Activated naive CD4-positive, alpha-beta T cell treated with anti-CD3 and anti-CD28 coated beads for 36 hours (primary cell): ENCODE data around the gene KIAA0825. TPM values are rescaled to one million over a fixed set of nuclear protein-coding genes. Genes with fewer than 3 reads are reported as not detected.

Experiments used
- CTCF ChIA-PET: fragments of 350-600 bp; sonication (Branson Sonifier 250); formaldehyde crosslinking; loops from one replicate; lab custom pipeline; 2021; ENCODE audit warnings: antibody characterized with exemption; lab: Charles Lee
- DNase-seq: peaks from one replicate; pipeline ENCODE4 v3.0.0-alpha.2; 2020
- H3K27ac Mint-ChIP-seq: one replicate; pipeline ENCODE4 v1.8.0; 2021; ENCODE audit warnings: mild to moderate bottlenecking, mixed read lengths
- H3K27me3 Mint-ChIP-seq: one replicate; pipeline ENCODE4 v1.8.0; 2021; ENCODE audit warnings: low read depth, mixed read lengths
- H3K36me3 Mint-ChIP-seq: one replicate; pipeline ENCODE4 v1.8.0; 2021; ENCODE audit warnings: low read depth, mixed read lengths
- H3K4me1 Mint-ChIP-seq: one replicate; pipeline ENCODE4 v1.8.0; 2021; ENCODE audit warnings: low read depth, mixed read lengths
- H3K4me3 Mint-ChIP-seq: one replicate; pipeline ENCODE4 v1.8.0; 2021; ENCODE audit warnings: mild to moderate bottlenecking, moderate library complexity, mixed read lengths
- H3K9me3 Mint-ChIP-seq: one replicate; pipeline ENCODE4 v1.8.0; 2021; ENCODE audit warnings: mixed read lengths
- intact Hi-C: fragments of 100-400 bp; cut with micrococcal nuclease; formaldehyde crosslinking; loops from one replicate; pipeline ENCODE4 v1.15.1; 2023
- total RNA-seq, 2 experiments: library from RNA; stranded (reverse); gene quantifications; one replicate each; pipeline ENCODE4 v1.2.3, GENCODE V29; 2021

KIAA0825 gene
- total RNA-seq, 2 experiments from 2014 or later, result 0.07 to 0.24 TPM

DNA sequence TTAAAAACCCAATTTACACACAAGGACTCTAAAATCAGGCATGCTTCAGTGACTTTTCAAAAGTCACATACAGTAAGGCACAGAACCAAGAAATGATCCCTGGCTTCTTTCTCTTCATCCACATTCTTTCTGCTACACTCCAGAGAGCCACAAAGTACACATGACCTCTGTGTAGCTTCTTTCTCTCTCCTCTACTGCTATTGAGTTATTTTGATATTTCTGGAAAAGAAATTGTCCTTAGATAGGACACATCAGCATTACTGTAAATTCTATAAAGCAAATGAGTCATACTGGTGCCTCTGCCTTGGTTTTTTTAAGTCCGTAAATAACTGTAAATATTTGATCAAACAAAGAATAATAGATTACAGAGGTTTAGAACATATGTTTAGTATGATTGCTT is 96.3 kb downstream of the KIAA0825 start:
- H3K27me3 Mint-ChIP-seq, result no peaks in the 10 kb centered on the region
- H3K4me3 Mint-ChIP-seq, result no peak overlapping the region
- no peak overlapping the region for H3K27ac Mint-ChIP-seq
- intact Hi-C loops, result loop anchor here (10.0 kb wide), 1 partner anchor 937 kb away; the partner anchor contains the start of genes NR2F1 and NR2F1-AS1
- H3K9me3 Mint-ChIP-seq, result no peaks in the 10 kb centered on the region
- no peaks in the 10 kb centered on the region for H3K4me1 Mint-ChIP-seq
- no peaks in the 10 kb centered on the region for H3K36me3 Mint-ChIP-seq
- no peak for DNase-seq
- CTCF ChIA-PET, result interaction anchor here (2.3 kb wide), 1 partner anchor 215 kb away, joined by 8 read pairs; no protein-coding TSS in a partner anchor

DNA sequence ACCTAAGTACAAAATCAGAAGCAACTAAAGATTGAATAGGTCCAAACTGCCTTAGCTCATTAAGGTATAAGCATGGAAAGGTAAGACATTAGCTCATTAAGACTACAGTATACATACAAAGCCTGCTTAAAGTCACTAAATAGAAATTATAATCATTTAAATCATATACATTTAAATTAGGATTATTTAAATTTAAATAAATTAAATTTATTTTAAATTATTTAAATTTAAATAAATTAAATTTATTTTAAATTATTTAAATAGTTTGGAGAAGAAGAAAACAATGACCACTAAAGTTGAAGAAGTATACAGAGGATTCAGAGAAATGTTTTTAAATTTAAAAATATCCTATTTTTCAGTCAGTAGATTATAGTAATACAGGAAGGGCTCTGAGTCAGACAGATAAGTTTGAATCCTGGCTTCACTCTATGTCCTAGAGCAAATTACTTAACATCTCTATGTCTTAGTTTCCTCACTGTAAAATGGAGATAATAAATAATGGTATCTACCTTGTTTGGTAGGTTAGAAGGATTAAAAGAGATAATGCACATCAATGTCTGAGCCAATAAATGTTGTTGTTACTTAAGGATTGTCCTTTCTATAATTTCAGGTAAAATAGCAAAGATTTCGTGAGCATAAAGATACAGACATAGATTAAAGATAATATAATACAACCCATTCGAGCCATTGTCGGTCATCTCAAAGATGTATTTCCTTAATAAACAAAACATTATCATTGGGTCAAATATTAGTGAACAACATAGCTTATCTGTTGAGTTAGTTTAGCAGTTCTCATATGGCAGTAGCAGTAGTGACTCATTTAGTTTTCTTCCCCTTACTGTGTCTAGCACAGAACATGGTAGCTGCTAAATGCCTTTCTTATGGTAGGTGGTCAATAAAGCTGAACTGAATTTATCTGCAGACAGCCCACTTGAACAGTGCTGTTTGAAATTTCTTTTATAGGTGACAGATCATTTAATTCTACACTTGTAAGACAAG is 100.6 kb downstream of the KIAA0825 start:
- H3K36me3 Mint-ChIP-seq, result no peaks in the 10 kb centered on the region
- no peak for DNase-seq
- H3K4me1 Mint-ChIP-seq, result no peaks in the 10 kb centered on the region
- H3K27me3 Mint-ChIP-seq, result no peaks in the 10 kb centered on the region
- no peak overlapping the region for H3K4me3 Mint-ChIP-seq
- CTCF ChIA-PET, result interaction anchor here (1.3 kb wide), 1 partner anchor 220 kb away, joined by 5 read pairs; no protein-coding TSS in a partner anchor
- no peak overlapping the region for H3K27ac Mint-ChIP-seq
- intact Hi-C loops, result no loop called here
- H3K9me3 Mint-ChIP-seq, result no peaks in the 10 kb centered on the region

DNA sequence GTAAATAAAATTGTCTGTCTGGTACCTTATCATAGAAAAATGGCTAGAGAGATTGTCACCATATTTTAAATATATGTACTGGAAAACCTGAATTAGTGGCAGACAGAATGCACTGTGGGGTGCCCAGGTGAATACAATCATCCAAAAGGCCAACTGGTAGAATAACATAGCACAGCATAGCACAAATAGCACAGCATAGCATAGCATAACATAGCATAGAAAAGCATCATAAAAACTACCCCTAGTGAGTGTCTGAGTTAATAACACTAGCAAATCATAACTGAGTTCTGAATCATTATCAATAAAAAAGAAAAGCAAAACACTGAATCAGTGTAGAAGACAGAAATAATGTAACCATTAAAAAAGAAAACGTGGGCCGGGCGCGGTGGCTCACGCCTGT is 102.3 kb downstream of the KIAA0825 start:
- H3K4me3 Mint-ChIP-seq, result no peak overlapping the region
- no peaks in the 10 kb centered on the region for H3K4me1 Mint-ChIP-seq
- CTCF ChIA-PET, result no interaction called here
- H3K9me3 Mint-ChIP-seq, result no peaks in the 10 kb centered on the region
- intact Hi-C loops, result no loop called here
- no peak for DNase-seq
- no peak overlapping the region for H3K27ac Mint-ChIP-seq
- H3K27me3 Mint-ChIP-seq, result no peaks in the 10 kb centered on the region
- H3K36me3 Mint-ChIP-seq, result no peaks in the 10 kb centered on the region

DNA sequence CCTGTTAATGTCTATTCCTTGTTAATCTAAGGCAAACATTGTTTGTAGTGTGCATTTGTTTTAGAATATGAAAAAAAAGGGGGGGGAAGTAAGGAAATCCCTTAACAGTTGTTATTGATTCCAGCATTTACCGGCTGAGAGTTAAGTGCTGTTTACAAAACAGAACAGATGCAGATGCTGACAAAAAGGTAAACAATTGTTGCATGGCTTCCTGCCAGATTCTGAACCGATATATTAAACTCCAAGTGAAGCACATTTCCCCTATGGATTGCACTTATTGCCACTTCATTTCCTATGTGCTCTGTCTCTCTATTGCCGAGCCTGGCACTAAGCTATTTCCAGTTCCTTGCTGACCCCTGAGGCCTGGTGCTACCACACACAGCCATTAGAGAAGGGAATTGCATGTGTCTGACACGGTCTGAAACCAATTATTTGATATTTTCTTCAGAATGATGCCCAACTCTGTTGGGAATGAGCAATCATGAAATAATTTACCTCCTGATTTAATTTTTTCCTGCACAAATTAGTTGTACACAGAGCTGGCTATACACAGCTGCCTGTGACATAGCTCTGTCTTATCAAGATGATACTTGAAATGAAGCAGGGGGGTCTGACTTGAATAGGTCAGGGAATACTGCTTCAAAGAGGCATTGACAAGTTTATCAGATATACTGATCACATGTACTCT is 109.8 kb downstream of the KIAA0825 start:
- no peak overlapping the region for H3K4me3 Mint-ChIP-seq
- H3K27me3 Mint-ChIP-seq, result no peaks in the 10 kb centered on the region
- CTCF ChIA-PET, result no interaction called here
- H3K9me3 Mint-ChIP-seq, result no peaks in the 10 kb centered on the region
- intact Hi-C loops, result no loop called here
- H3K4me1 Mint-ChIP-seq, result no peaks in the 10 kb centered on the region
- no peak overlapping the region for H3K27ac Mint-ChIP-seq
- no peak for DNase-seq
- no peaks in the 10 kb centered on the region for H3K36me3 Mint-ChIP-seq

DNA sequence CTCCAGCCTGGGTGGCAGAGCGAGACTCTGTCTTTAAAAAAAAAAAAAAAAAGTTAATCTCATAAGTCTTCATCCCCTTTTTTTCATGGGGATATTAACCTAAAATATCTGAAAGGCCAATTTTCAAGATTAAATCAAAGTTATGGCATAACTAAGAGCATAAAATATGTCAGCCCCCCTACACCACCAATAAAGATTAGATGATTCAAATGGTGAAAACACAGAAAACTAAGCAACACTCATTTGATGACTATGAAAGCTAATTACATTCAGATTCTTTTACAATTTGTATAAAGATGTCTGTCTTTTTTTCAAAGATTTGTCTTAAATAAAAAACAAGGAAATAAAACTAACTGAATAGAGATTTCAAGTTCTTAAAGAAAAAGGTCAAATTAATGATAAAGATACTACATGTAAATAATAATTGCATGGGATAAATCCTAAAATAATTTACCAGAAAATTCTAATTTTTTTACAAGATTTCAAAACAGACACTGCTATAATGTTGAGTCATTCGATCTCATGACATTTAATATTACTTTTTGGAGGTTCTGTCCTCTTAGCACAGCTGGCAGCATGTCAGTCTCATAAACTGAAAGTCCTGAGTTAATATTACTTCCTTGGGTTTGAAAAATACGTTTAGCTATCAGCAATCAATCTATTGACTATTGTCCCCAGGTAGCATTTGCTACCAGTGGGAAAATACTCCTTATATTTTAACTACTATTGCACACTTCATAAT is 112.9 kb downstream of the KIAA0825 start:
- CTCF ChIA-PET, result no interaction called here
- no peaks in the 10 kb centered on the region for H3K9me3 Mint-ChIP-seq
- H3K27ac Mint-ChIP-seq, result no peak overlapping the region
- H3K4me1 Mint-ChIP-seq, result no peaks in the 10 kb centered on the region
- no peaks in the 10 kb centered on the region for H3K36me3 Mint-ChIP-seq
- DNase-seq, result no peak
- intact Hi-C loops, result no loop called here
- H3K27me3 Mint-ChIP-seq, result no peaks in the 10 kb centered on the region
- no peak overlapping the region for H3K4me3 Mint-ChIP-seq

DNA sequence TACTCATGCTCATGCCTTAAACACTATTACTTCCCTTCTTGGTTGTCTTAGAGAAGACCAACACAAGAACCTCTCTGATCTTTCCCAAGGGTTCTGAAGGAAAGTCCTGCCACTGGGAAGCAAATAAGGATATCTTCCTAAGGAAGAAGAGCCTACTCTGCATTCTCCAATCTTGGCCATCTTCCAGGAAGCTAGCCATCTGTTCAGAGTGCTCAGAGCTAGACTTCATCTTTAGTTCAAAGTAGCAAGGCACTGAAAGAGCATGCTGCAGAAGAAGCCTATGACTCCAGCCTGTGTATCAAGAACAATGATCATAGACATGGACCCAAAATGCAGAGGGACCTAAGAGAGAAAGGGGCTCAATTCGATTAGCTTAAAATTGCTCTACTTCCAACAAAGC is 114.7 kb downstream of the KIAA0825 start:
- H3K9me3 Mint-ChIP-seq, result no peaks in the 10 kb centered on the region
- H3K27me3 Mint-ChIP-seq, result no peaks in the 10 kb centered on the region
- no peak overlapping the region for H3K4me3 Mint-ChIP-seq
- H3K4me1 Mint-ChIP-seq, result no peaks in the 10 kb centered on the region
- no peaks in the 10 kb centered on the region for H3K36me3 Mint-ChIP-seq
- no peak for DNase-seq
- no peak overlapping the region for H3K27ac Mint-ChIP-seq
- intact Hi-C loops, result no loop called here
- CTCF ChIA-PET, result interaction anchor here (0.9 kb wide), 1 partner anchor 9 kb away, joined by 6 read pairs; no protein-coding TSS in a partner anchor

DNA sequence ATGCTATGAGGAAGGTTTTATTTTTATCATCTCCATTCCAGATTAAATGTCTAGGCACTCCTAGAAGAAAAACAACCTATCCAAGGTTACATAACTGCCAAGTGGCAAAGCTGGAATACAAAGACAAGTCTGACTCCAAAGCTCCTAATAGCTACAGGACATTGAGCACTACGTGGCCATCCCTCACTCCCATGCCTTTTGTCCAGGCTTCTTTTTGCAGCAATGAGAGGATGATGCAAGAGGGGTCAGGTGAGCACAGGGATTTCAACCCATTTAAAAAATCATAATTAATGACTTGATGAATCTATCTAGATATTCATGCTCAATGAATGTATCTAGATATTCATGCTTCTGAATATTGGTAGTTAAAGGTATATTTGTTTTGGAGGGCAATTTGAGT is 117.0 kb downstream of the KIAA0825 start:
- DNase-seq, result no peak
- H3K4me1 Mint-ChIP-seq, result no peaks in the 10 kb centered on the region
- H3K36me3 Mint-ChIP-seq, result no peaks in the 10 kb centered on the region
- H3K27me3 Mint-ChIP-seq, result no peaks in the 10 kb centered on the region
- intact Hi-C loops, result no loop called here
- no peak overlapping the region for H3K4me3 Mint-ChIP-seq
- H3K27ac Mint-ChIP-seq, result no peak overlapping the region
- no peaks in the 10 kb centered on the region for H3K9me3 Mint-ChIP-seq
- CTCF ChIA-PET, result no interaction called here

DNA sequence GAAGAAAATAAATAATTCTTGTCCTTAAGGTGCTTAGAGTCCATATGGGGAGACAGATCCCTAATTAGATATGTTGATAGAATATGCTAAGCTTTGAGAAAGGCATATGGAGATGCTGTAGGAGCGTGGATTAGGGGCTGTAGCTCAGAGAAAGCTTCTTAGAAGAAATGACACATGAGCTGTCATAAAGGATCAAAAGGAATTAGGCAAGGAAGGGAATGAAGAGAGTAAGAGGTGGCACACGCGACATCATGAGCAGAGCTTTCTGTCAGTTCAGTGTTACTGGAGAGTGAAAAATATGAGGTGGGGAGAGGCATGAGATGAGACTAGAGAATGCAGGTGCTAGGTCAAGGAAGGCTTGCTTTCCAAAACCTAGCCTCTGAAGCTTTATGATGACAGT is 118.6 kb downstream of the KIAA0825 start:
- Mint-ChIP-seq H3K9me3 (no peaks in the 10 kb centered on the region), H3K27me3 (no peaks in the 10 kb centered on the region), H3K4me1 (no peaks in the 10 kb centered on the region), H3K27ac (no peak overlapping the region), H3K36me3 (no peaks in the 10 kb centered on the region), H3K4me3 (no peak overlapping the region)
- CTCF ChIA-PET, result no interaction called here
- intact Hi-C loops, result no loop called here
- DNase-seq, result no peak

DNA sequence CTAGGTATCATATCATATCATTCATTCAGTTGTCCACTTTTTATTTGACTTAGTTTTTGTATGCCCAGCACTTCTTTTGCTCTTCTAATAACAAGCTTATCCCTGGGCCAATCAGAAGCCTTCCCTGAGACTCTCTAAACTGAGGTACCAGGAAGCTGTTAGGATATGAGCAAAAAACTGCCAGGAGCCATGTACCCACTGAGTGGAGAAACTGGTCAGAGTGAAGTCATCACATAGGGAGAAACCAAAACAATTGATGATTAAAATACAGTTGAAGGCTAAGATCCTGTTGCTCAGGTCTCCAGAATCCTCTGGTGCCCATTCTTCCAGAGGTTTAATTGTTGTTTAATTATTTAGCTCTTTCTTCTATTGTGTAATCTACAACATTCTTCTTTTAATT is 120.2 kb downstream of the KIAA0825 start:
- DNase-seq, result no peak
- H3K36me3 Mint-ChIP-seq, result no peaks in the 10 kb centered on the region
- CTCF ChIA-PET, result interaction anchor here (0.5 to 1.4 kb wide), 2 partner anchors 179 to 264 kb away, joined by 3 to 4 read pairs; no protein-coding TSS in a partner anchor
- no peaks in the 10 kb centered on the region for H3K4me1 Mint-ChIP-seq
- intact Hi-C loops, result no loop called here
- no peaks in the 10 kb centered on the region for H3K27me3 Mint-ChIP-seq
- H3K4me3 Mint-ChIP-seq, result no peak overlapping the region
- no peak overlapping the region for H3K27ac Mint-ChIP-seq
- no peaks in the 10 kb centered on the region for H3K9me3 Mint-ChIP-seq

DNA sequence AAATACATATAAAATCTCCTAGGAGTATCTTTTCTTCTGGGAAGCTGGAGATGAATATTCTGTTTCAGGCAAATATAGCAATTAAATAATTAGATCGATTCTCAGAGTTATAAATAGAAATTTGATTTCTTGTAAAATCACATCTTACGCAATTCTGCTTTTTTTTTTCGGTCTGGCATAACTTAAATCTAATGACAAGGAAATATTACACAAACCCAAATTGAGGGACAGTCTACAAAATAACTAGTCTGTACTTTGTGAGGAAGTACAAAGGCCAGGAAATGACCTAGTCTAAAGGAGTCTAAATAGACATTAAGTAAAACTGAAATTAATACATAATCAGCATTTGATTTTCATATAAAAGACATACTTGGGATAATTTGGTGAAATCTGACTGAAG is 133.3 kb downstream of the KIAA0825 start:
- DNase-seq, result no peak
- H3K36me3 Mint-ChIP-seq, result no peaks in the 10 kb centered on the region
- H3K27me3 Mint-ChIP-seq, result no peaks in the 10 kb centered on the region
- intact Hi-C loops, result no loop called here
- no peak overlapping the region for H3K4me3 Mint-ChIP-seq
- CTCF ChIA-PET, result no interaction called here
- no peaks in the 10 kb centered on the region for H3K4me1 Mint-ChIP-seq
- H3K27ac Mint-ChIP-seq, result no peak overlapping the region
- H3K9me3 Mint-ChIP-seq, result no peaks in the 10 kb centered on the region

DNA sequence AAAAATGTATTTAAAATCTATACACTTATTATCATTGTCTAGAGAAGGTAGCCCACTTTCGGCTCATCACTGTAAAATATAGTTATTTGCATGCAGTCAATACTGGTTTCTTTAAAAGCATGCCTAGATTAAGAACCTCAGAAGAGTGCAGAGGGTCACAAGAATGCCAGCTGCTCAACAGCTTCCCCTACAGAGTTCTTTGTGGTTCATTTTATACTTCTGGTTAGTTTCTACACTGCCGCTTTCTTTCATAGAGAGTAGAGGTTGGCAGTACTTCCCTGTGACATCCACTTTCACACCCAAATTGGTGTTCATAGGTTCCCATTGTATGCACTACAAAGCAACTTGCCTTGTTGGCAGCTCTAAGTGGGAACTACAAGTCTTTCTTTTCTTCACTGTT is 137.3 kb downstream of the KIAA0825 start:
- Mint-ChIP-seq H3K27me3 (no peaks in the 10 kb centered on the region), H3K36me3 (no peaks in the 10 kb centered on the region), H3K4me1 (no peaks in the 10 kb centered on the region), H3K9me3 (no peaks in the 10 kb centered on the region), H3K27ac (no peak overlapping the region), H3K4me3 (no peak overlapping the region)
- intact Hi-C loops, result no loop called here
- DNase-seq, result no peak
- CTCF ChIA-PET, result interaction anchor here (0.6 kb wide), 1 partner anchor 276 kb away, joined by 3 read pairs; no protein-coding TSS in a partner anchor

DNA sequence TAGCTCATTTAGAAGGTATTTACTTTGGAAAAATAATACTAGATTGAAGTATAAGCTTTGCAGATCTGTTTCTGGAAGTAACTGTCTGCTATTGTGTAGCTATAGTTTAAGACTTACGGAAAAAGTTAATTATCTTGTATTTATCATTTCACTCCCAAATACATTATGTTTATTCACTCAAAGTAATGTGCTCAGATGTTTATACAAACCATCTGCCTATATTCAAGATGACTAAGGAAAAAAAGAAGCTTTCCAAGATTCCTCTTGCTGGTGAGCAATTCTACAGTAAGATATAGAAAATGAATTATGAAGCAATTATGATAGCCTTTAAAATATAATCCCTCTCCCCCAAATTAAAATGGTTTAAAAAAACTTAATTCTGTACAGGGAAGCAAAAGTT is 137.9 kb downstream of the KIAA0825 start:
- no peaks in the 10 kb centered on the region for H3K27me3 Mint-ChIP-seq
- H3K9me3 Mint-ChIP-seq, result no peaks in the 10 kb centered on the region
- H3K36me3 Mint-ChIP-seq, result no peaks in the 10 kb centered on the region
- DNase-seq, result no peak
- H3K4me1 Mint-ChIP-seq, result no peaks in the 10 kb centered on the region
- intact Hi-C loops, result no loop called here
- H3K4me3 Mint-ChIP-seq, result no peak overlapping the region
- CTCF ChIA-PET, result no interaction called here
- no peak overlapping the region for H3K27ac Mint-ChIP-seq
